HepG2 (cell line): ENCODE measurements around the gene GANC. TPM values are rescaled to one million over a fixed set of nuclear protein-coding genes. Genes with fewer than 3 reads are reported as not detected.

Source experiments
- ATAC-seq: fragments of 200-7000 bp; cut with Tn5 transposase; 3 replicates; pipeline ENCODE4 v1.9.1; 2020; ENCODE audit warnings: mild to moderate bottlenecking, moderate library complexity
- BruUV-seq: library from RNA; stranded (reverse); fragments of 400-500 nt; replicated peaks from 2 replicates; lab custom pipeline; 2021; lab: Mats Ljungman, UMichigan
- CTCF ChIA-PET: fragments of 300-600 bp; formaldehyde crosslinking; extraction: SDS; loops from one replicate; lab custom pipeline; 2021; ENCODE audit warnings: low total read pairs, inconsistent platforms, low intra/inter-chr PET ratio; lab: Yijun Ruan, JAX
- POLR2A ChIA-PET: fragments of 350-600 bp; sonication (Branson Sonifier 250); formaldehyde crosslinking; loops from one replicate; lab custom pipeline; 2020; ENCODE audit warnings: antibody characterized with exemption, inconsistent platforms; lab: Yijun Ruan, JAX
- DNase-seq: peaks from one replicate; pipeline ENCODE4 v3.0.0-alpha.2; 2015; ENCODE audit warnings: low spot score
- FAIRE-seq: peaks from 3 replicates; lab custom pipeline; 2011; peaks lifted over from hg19 to GRCh38; lab: Jason Lieb, UNC
- H2AFZ ChIP-seq: one replicate; pipeline ENCODE4 v1.6.1; 2011; ENCODE audit warnings: low read length, inconsistent platforms
- H3K27ac ChIP-seq: fragments of 300-600 bp; 3 replicates; pipeline ENCODE4 v1.8.0; 2011; ENCODE audit warnings: mixed run types, mild to moderate bottlenecking, mixed read lengths, low read length, inconsistent platforms; ENCODE audit not compliant: insufficient read depth; ENCODE audit errors: extremely low read length
- H3K27me3 ChIP-seq, 2 experiments: fragments of 200-600 bp in 1 of 2; 2 replicates in 1 of 2; 3 replicates in 1 of 2; pipeline versions ENCODE4 v1.6.0 to v1.8.0; 2011; ENCODE audit warnings: low read length in 2 of 2, mild to moderate bottlenecking in 2 of 2, moderate library complexity in 2 of 2, inconsistent platforms in 1 of 2; ENCODE audit not compliant: insufficient read depth in 2 of 2, control insufficient read depth in 1 of 2
- H3K36me3 ChIP-seq, 2 experiments: fragments of 200-600 bp in 1 of 2; replicated peaks in 1 of 2; 2 replicates in 1 of 2; 3 replicates in 1 of 2; pipeline versions ENCODE4 v1.5.1 to v1.8.0; 2011; ENCODE audit warnings: low read length in 2 of 2, inconsistent platforms in 1 of 2; ENCODE audit not compliant: insufficient read depth in 2 of 2, control insufficient read depth in 1 of 2
- H3K4me1 ChIP-seq: 2 replicates; pipeline ENCODE4 v1.5.1; 2012; ENCODE audit warnings: low read length, inconsistent platforms; ENCODE audit not compliant: insufficient read depth
- H3K4me2 ChIP-seq: 2 replicates; pipeline ENCODE4 v1.6.0; 2011; ENCODE audit warnings: low read depth, low read length, inconsistent platforms
- H3K4me3 ChIP-seq, 3 experiments: fragments of 200-600 bp in 1 of 3; sonication (generic), shearing (Covaris generic) in 1 of 3; replicated peaks in 1 of 3; 2 replicates each; pipeline ENCODE4 v1.5.1; 2011 to 2016; ENCODE audit warnings: low read length in 3 of 3, inconsistent platforms in 2 of 3, low read depth in 2 of 3, mild to moderate bottlenecking in 2 of 3, control low read depth in 1 of 3, mixed read lengths in 1 of 3; ENCODE audit not compliant: insufficient read depth in 1 of 3
- H3K79me2 ChIP-seq: one replicate; pipeline ENCODE4 v1.6.1; 2011; ENCODE audit warnings: low read length, inconsistent platforms; ENCODE audit not compliant: insufficient read depth
- H3K9ac ChIP-seq: 2 replicates; pipeline ENCODE4 v1.6.0; 2011; ENCODE audit warnings: mild to moderate bottlenecking, low read depth, low read length, inconsistent platforms; ENCODE audit not compliant: insufficient read depth
- H3K9me3 ChIP-seq: 2 replicates; pipeline ENCODE4 v1.5.1; 2012; ENCODE audit warnings: mild to moderate bottlenecking, low read length
- H4K20me1 ChIP-seq: 2 replicates; pipeline ENCODE4 v1.6.0; 2011; ENCODE audit warnings: inconsistent platforms, mild to moderate bottlenecking, low read length, moderate library complexity; ENCODE audit not compliant: insufficient read depth
- GLI4 ChIP-seq: sonication (generic); formaldehyde crosslinking; IDR thresholded peaks from 2 replicates; pipeline ENCODE4 v1.5.1; 2020; ENCODE audit warnings: missing genetic modification reagents, mild to moderate bottlenecking, moderate library complexity, borderline replicate concordance
- IRF9 ChIP-seq: sonication (generic); formaldehyde crosslinking; IDR thresholded peaks from 2 replicates; pipeline ENCODE4 v1.8.0; 2022; ENCODE audit warnings: missing genetic modification reagents, mild to moderate bottlenecking, borderline replicate concordance
- KDM4B ChIP-seq: sonication (generic); formaldehyde crosslinking; IDR thresholded peaks from 2 replicates; pipeline ENCODE4 v1.4.0; 2020; ENCODE audit warnings: missing genetic modification reagents
- KDM6A ChIP-seq: IDR thresholded peaks from 2 replicates; pipeline ENCODE4 v1.6.1; 2016; ENCODE audit warnings: low read depth
- NFATC3 ChIP-seq: sonication (generic); formaldehyde crosslinking; IDR thresholded peaks from 2 replicates; pipeline ENCODE4 v1.5.1; 2020; ENCODE audit warnings: mild to moderate bottlenecking, missing genetic modification reagents
- ZBTB2 ChIP-seq: sonication (generic); formaldehyde crosslinking; IDR thresholded peaks from 2 replicates; pipeline ENCODE4 v1.8.0; 2022; ENCODE audit warnings: low read depth, missing genetic modification reagents
- ZFP62 ChIP-seq: sonication (generic); formaldehyde crosslinking; IDR thresholded peaks from 2 replicates; pipeline ENCODE4 v1.4.0; 2020; ENCODE audit warnings: missing genetic modification reagents
- ZMYM4 ChIP-seq: sonication (generic); formaldehyde crosslinking; IDR thresholded peaks from 2 replicates; pipeline ENCODE4 v1.8.1; 2023; ENCODE audit warnings: mild to moderate bottlenecking, missing genetic modification reagents
- ZNF350 ChIP-seq: sonication (generic); formaldehyde crosslinking; IDR thresholded peaks from 2 replicates; pipeline ENCODE4 v1.4.0; 2020; ENCODE audit warnings: mild to moderate bottlenecking, low read depth, missing genetic modification reagents, borderline replicate concordance
- in situ Hi-C: cut with HindIII; loops from 2 replicates; pipeline ENCODE4 v1.10.0; 2017; ENCODE audit warnings: low pct_unique_long_range_greater_than_20kb; ENCODE audit not compliant: extremely low pct_ligation_motif_present
- intact Hi-C: fragments of 100-400 bp; cut with micrococcal nuclease; formaldehyde crosslinking; loops from one replicate; pipeline ENCODE4 v1.10.0; 2022; ENCODE audit not compliant: unreplicated experiment
- polyA plus RNA-seq, 8 experiments: library from polyadenylated mRNA; depleted of rRNA in 3 of 8; stranded (reverse) in 7 of 8; unstranded in 1 of 8; fragments of >200 nt; fragmentation: Illumina TruSeq in 4 of 8; extraction: Trizol in 4 of 8; gene quantifications; 2 replicates each; pipeline versions ENCODE4 v1.2.1 to v1.2.3, GENCODE V29; 2011 to 2016; ENCODE audit warnings: low read depth in 4 of 8, missing spikeins in 1 of 8, mixed read lengths in 1 of 8; ENCODE audit not compliant: insufficient read depth in 1 of 8
- total RNA-seq, 5 experiments: library from RNA; depleted of rRNA; stranded (reverse); fragments of >200 nt; fragmentation: Illumina TruSeq; extraction: Trizol; gene quantifications; 2 replicates each; pipeline ENCODE4 v1.2.3, GENCODE V29; 2016; ENCODE audit warnings: low read depth in 1 of 5
- TF ChIP-seq, protein P1 (sequence below): sonication (generic); formaldehyde crosslinking; IDR thresholded peaks from 2 replicates; pipeline ENCODE4 v1.5.1; 2020; ENCODE audit warnings: mild to moderate bottlenecking, missing genetic modification reagents, moderate library complexity

The GANC gene
- total and polyA plus RNA-seq, 2 of the 13 experiments (the other 11 are each of a cell fraction or from before 2014, with no cell fraction given) = 17.0 to 21.0 TPM

DNA sequence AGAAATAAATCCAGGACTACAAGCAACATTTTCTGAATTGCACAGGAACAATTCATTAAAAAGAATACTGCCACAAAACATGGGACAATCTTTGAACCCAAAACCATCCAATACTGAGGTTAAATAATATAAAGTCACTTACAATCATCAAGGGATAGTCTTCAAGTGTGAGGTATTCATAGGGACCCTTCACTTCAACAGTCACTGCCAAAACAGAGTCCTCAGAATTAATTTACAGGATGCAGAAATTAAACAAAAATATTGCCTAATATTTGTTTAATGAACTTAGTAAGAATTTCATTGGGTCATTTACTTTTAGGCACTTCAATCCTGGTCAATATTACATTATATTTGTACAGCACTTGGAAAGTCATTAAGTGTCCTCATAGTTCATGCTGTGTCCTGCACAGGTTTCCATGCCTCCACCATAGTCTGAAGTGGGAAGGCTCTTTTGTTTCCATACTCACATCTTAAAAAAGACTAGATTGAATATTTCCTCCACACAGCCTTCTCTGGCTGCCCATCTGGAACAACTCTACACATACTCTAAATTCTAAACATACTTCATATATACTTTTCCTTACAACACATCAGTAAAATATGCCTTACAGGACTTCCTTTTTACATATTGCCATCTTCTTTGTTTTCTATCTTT, 33.3 kb upstream of the GANC start:
- H3K4me2 ChIP-seq = no peak overlapping the region
- H3K9me3 ChIP-seq = no peaks in the 10 kb centered on the region
- peaks cover 12 to 53% of the 10 kb centered on the region in 2 experiments; a peak in 4 of 5 replicates for H3K36me3 ChIP-seq
- ChIA-PET CTCF (no interaction called here), POLR2A (interaction anchor here (1.9 kb wide), 1 partner anchor 34 kb away, joined by 5 read pairs; the partner anchor contains the start of genes GANC and TMEM87A)
- no peak overlapping the region for H2AFZ ChIP-seq
- no peak overlapping the region for H3K4me3 ChIP-seq
- DNase-seq = no peak
- no peak for ATAC-seq
- H3K27me3 ChIP-seq = no peaks in the 10 kb centered on the region
- H4K20me1 ChIP-seq = no peaks in the 10 kb centered on the region
- no peak overlapping the region for H3K27ac ChIP-seq
- intact Hi-C loops (no loop called here), in situ Hi-C loops (no loop called here)
- H3K79me2 ChIP-seq = no peaks in the 10 kb centered on the region
- BruUV-seq = no TSS peak
- no peak for FAIRE-seq
- no peaks in the 10 kb centered on the region for H3K4me1 ChIP-seq
- H3K9ac ChIP-seq = no peak overlapping the region
- TF ChIP-seq ZBTB2 (CRISPR knock-in tag) = no peak
- no peak for TF ChIP-seq KDM6A
- no peak for TF ChIP-seq ZNF350 (CRISPR knock-in tag)
- no peak for TF ChIP-seq ZFP62 (CRISPR knock-in tag)
- no peak for TF ChIP-seq IRF9 (CRISPR knock-in tag)
- no peak for TF ChIP-seq ZMYM4
- no peak for TF ChIP-seq NFATC3 (CRISPR knock-in tag)
- TF ChIP-seq, protein P1, sequence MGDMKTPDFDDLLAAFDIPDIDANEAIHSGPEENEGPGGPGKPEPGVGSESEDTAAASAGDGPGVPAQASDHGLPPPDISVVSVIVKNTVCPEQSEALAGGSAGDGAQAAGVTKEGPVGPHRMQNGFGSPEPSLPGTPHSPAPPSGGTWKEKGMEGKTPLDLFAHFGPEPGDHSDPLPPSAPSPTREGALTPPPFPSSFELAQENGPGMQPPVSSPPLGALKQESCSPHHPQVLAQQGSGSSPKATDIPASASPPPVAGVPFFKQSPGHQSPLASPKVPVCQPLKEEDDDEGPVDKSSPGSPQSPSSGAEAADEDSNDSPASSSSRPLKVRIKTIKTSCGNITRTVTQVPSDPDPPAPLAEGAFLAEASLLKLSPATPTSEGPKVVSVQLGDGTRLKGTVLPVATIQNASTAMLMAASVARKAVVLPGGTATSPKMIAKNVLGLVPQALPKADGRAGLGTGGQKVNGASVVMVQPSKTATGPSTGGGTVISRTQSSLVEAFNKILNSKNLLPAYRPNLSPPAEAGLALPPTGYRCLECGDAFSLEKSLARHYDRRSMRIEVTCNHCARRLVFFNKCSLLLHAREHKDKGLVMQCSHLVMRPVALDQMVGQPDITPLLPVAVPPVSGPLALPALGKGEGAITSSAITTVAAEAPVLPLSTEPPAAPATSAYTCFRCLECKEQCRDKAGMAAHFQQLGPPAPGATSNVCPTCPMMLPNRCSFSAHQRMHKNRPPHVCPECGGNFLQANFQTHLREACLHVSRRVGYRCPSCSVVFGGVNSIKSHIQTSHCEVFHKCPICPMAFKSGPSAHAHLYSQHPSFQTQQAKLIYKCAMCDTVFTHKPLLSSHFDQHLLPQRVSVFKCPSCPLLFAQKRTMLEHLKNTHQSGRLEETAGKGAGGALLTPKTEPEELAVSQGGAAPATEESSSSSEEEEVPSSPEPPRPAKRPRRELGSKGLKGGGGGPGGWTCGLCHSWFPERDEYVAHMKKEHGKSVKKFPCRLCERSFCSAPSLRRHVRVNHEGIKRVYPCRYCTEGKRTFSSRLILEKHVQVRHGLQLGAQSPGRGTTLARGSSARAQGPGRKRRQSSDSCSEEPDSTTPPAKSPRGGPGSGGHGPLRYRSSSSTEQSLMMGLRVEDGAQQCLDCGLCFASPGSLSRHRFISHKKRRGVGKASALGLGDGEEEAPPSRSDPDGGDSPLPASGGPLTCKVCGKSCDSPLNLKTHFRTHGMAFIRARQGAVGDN (CRISPR knock-in tag) = no peak
- TF ChIP-seq GLI4 (CRISPR knock-in tag) = no peak
- no peak for TF ChIP-seq KDM4B (CRISPR knock-in tag)
